ENCODE measurements around the gene TEX54.

Gene TEX54

GRCh38 chr11:62782753-62783152 is 49.9 kb downstream of the TEX54 start:
- no peak for DNase-seq
